C4-2B (cell line): ENCODE data around the gene ACSL3.

Experiments
- ZFX ChIP-seq: fragments of 450-650 bp; IDR thresholded peaks from 2 replicates; pipeline ENCODE4 v1.6.1; 2017
- TF ChIP-seq, protein P1 (sequence below): fragments of 450-650 bp; conservative IDR thresholded peaks from 2 replicates; pipeline ENCODE4 v1.5.1; 2017; ENCODE audit warnings: mild to moderate bottlenecking

DNA sequence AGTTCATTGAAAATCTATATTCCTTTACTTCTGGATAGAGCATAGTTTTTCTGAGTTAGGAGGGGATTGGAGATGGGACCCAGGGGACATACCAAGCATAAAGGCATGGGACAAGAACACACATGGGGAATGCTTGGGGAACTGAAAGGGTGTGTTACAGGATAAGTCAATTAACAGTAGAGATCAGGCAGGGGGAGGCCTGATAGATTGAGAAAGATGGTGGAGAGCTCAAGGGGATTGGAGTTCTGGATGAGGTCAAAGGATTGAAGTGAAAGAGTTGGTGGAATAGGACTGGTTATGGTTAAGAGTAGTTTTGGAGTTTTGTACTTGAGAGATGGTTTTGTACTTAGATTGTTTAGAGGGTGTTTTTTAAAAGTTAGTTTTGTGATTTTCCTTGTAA is 16.1 kb downstream of the ACSL3 start:
- TF ChIP-seq, protein P1, sequence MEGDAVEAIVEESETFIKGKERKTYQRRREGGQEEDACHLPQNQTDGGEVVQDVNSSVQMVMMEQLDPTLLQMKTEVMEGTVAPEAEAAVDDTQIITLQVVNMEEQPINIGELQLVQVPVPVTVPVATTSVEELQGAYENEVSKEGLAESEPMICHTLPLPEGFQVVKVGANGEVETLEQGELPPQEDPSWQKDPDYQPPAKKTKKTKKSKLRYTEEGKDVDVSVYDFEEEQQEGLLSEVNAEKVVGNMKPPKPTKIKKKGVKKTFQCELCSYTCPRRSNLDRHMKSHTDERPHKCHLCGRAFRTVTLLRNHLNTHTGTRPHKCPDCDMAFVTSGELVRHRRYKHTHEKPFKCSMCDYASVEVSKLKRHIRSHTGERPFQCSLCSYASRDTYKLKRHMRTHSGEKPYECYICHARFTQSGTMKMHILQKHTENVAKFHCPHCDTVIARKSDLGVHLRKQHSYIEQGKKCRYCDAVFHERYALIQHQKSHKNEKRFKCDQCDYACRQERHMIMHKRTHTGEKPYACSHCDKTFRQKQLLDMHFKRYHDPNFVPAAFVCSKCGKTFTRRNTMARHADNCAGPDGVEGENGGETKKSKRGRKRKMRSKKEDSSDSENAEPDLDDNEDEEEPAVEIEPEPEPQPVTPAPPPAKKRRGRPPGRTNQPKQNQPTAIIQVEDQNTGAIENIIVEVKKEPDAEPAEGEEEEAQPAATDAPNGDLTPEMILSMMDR = no peak
- no peak for TF ChIP-seq ZFX
